ENCODE measurements around the gene NHLRC1.

Gene NHLRC1

DNA sequence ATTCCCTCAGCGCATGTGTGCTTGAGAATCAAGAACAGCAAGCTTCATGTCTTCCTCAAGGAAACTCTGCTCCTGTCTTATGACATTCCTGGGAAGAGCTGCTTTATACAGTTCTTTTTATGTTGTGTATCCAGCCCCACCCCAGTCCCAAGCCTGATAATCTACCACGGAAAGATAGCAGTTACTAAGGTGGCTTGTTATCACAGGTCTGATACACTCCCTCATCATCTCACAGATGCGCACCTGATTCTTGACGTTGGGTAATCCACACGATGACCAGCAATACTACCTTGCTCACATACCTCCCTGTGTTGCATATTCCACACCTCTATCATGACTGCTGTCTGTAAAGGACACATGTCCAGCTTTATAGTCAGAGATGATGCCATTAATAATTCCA is 3.2 kb downstream of the NHLRC1 start:
- Histone ChIP-seq H3K27ac (no peak overlapping the region), H3K4me1 (ENCODE audit: control insufficient read depth in 1 of 2, insufficient read depth in 1 of 2, low read depth in 1 of 2, low read length in 1 of 2) (peaks cover 11 to 12% of the 10 kb centered on the region in 2 experiments), H3K36me3 (no peaks in the 10 kb centered on the region), H3K27me3 (no peaks in the 10 kb centered on the region), H3K4me3 (ENCODE audit: low read depth in 1 of 2, low read length in 1 of 2) (no peak overlapping the region), H3K9me3 (no peaks in the 10 kb centered on the region)
- TF ChIP-seq, protein P1, sequence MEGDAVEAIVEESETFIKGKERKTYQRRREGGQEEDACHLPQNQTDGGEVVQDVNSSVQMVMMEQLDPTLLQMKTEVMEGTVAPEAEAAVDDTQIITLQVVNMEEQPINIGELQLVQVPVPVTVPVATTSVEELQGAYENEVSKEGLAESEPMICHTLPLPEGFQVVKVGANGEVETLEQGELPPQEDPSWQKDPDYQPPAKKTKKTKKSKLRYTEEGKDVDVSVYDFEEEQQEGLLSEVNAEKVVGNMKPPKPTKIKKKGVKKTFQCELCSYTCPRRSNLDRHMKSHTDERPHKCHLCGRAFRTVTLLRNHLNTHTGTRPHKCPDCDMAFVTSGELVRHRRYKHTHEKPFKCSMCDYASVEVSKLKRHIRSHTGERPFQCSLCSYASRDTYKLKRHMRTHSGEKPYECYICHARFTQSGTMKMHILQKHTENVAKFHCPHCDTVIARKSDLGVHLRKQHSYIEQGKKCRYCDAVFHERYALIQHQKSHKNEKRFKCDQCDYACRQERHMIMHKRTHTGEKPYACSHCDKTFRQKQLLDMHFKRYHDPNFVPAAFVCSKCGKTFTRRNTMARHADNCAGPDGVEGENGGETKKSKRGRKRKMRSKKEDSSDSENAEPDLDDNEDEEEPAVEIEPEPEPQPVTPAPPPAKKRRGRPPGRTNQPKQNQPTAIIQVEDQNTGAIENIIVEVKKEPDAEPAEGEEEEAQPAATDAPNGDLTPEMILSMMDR (IDR thresholded peaks at IDR 0.05): no peak

DNA sequence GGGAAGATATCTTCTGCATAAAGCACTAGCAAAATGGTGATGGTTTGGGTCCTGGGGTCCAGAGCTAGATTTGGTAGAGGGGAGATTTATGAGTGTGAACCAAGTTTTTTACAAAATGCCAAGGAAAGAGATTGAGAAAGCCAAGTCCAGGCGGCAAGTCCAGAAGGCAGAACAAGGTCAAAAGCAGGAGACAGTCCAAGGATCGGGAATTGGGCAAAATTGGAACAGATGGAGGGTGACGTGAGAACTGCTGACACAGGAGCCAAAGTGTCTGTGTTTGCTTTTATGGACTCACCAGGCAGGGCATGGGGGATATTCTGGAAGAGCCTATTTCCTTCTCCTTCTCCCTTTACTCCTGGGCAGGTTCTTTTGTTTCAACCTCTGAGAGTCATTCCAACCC is 4.1 kb downstream of the NHLRC1 start:
- Histone ChIP-seq H3K27me3 (no peaks in the 10 kb centered on the region), H3K4me3 (ENCODE audit: low read depth in 1 of 2, low read length in 1 of 2) (no peak overlapping the region), H3K27ac (no peak overlapping the region), H3K9me3 (no peaks in the 10 kb centered on the region), H3K4me1 (ENCODE audit: control insufficient read depth in 1 of 2, insufficient read depth in 1 of 2, low read depth in 1 of 2, low read length in 1 of 2) (peaks cover 11 to 12% of the 10 kb centered on the region in 2 experiments), H3K36me3 (no peaks in the 10 kb centered on the region)
- TF ChIP-seq, protein P1 (IDR thresholded peaks at IDR 0.05): no peak

DNA sequence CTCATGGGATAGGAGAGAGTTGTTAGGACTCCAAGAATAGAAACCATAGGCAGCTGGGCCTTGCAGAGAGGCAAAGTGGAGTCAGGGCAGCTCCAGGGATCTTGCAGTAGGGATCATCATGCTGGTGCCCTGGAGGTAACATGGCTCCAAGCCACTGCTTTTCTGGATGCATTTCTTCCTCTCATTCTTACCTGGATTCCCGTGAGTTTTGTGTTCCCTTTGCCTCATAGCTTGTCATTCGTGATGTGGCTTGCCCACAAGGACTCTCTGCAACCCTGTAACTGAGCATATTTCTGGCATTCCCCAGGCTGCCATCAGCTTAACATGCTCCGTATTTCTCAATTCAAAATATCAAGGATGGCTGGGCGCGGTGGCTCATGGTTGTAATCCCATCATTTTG is 5.3 kb downstream of the NHLRC1 start:
- Histone ChIP-seq H3K27me3 (no peaks in the 10 kb centered on the region), H3K4me3 (ENCODE audit: low read depth in 1 of 2, low read length in 1 of 2) (no peak overlapping the region), H3K36me3 (no peaks in the 10 kb centered on the region), H3K27ac (no peak overlapping the region), H3K9me3 (no peaks in the 10 kb centered on the region), H3K4me1 (ENCODE audit: control insufficient read depth in 1 of 2, insufficient read depth in 1 of 2, low read depth in 1 of 2, low read length in 1 of 2) (peaks cover 3 to 6% of the 10 kb centered on the region in 2 experiments)
- TF ChIP-seq, protein P1 (IDR thresholded peaks at IDR 0.05): no peak

DNA sequence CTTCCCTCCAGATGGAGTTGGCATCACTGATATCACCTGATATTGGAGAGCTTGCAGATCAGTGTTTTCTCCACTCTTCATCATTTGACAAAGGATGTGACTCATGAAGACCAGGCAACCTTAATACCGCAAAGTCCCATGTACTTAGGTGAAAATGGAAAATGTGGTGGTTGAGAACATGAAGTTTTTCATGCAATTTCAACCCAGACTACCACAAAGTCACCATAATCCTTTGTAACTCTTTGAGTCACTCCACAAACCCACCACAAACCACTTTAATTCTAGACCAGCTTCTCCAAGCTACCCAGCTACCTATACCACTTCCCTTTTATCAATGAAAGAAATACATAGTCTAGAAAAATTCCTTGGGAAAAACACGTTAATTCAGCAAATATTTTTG is 7.1 kb downstream of the NHLRC1 start:
- Histone ChIP-seq H3K27me3 (no peaks in the 10 kb centered on the region), H3K4me3 (ENCODE audit: low read depth in 1 of 2, low read length in 1 of 2) (no peak overlapping the region), H3K27ac (no peak overlapping the region), H3K36me3 (no peaks in the 10 kb centered on the region), H3K9me3 (no peaks in the 10 kb centered on the region), H3K4me1 (ENCODE audit: control insufficient read depth in 1 of 2, insufficient read depth in 1 of 2, low read depth in 1 of 2, low read length in 1 of 2) (no peaks in the 10 kb centered on the region)
- TF ChIP-seq, protein P1 (IDR thresholded peaks at IDR 0.05): no peak

DNA sequence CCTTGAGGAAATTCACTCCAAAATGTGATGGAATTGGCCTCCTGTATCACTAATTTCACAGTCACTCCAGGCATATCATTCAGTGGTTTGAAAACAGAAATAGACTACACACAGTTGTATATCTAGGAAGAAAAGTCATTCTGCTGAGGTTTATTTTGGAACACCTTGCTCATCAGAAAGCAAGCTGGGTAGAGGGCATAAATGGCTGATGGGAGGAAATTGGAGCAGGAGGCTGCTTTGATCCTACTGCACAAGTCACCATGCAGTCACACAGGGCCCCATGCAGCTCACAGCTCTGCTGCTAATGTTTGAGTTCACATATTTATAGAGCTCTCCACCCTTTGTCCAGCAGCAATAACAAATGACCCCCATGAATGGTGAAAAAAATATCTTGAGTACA is 12.3 kb downstream of the NHLRC1 start:
- TF ChIP-seq, protein P1 (IDR thresholded peaks at IDR 0.05): no peak
- Histone ChIP-seq H3K27ac (no peak overlapping the region), H3K4me3 (ENCODE audit: low read depth in 1 of 2, low read length in 1 of 2) (no peak overlapping the region), H3K27me3 (no peaks in the 10 kb centered on the region), H3K4me1 (ENCODE audit: control insufficient read depth in 1 of 2, insufficient read depth in 1 of 2, low read depth in 1 of 2, low read length in 1 of 2) (no peaks in the 10 kb centered on the region), H3K9me3 (no peaks in the 10 kb centered on the region), H3K36me3 (no peaks in the 10 kb centered on the region)

DNA sequence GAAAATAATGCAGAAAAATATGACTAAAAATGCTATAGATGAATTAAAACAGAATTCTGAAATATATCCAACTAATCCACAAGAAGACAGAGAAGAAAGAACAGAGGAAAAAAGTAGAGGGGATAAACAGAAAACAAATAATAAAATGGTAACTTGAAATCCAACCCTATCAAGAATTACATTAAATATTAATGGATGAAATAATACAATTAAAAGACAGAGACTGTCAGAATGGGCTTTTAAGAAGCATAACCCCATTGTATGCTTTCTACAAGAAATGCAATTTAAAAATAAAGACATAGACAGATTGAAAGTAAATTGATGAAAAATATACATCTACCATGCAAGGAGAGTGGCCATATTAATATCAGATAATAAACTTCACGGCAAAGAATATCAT is 15.4 kb downstream of the NHLRC1 start:
- H3K36me3 ChIP-seq: no peaks in the 10 kb centered on the region
- no peak overlapping the region for H3K27ac ChIP-seq
- TF ChIP-seq, protein P1 (IDR thresholded peaks at IDR 0.05): no peak
- no peaks in the 10 kb centered on the region for H3K9me3 ChIP-seq
- H3K4me1 ChIP-seq (ENCODE audit: control insufficient read depth in 1 of 2, insufficient read depth in 1 of 2, low read depth in 1 of 2, low read length in 1 of 2): no peaks in the 10 kb centered on the region
- H3K27me3 ChIP-seq: no peaks in the 10 kb centered on the region
- H3K4me3 ChIP-seq (ENCODE audit: low read depth in 1 of 2, low read length in 1 of 2): no peak overlapping the region
